NCI-H1092 (cell line): ENCODE measurements around the gene PDE4DIP.
"Not testable (repeated sequence)": the region's sequence is repeated elsewhere in the genome, so short reads cannot be mapped to it uniquely, and the experiment has no call there.

Experiments used
- DNase-seq: peaks from one replicate; lab custom pipeline; 2025; lab: John Stamatoyannopoulos, UW

PDE4DIP gene

DNA sequence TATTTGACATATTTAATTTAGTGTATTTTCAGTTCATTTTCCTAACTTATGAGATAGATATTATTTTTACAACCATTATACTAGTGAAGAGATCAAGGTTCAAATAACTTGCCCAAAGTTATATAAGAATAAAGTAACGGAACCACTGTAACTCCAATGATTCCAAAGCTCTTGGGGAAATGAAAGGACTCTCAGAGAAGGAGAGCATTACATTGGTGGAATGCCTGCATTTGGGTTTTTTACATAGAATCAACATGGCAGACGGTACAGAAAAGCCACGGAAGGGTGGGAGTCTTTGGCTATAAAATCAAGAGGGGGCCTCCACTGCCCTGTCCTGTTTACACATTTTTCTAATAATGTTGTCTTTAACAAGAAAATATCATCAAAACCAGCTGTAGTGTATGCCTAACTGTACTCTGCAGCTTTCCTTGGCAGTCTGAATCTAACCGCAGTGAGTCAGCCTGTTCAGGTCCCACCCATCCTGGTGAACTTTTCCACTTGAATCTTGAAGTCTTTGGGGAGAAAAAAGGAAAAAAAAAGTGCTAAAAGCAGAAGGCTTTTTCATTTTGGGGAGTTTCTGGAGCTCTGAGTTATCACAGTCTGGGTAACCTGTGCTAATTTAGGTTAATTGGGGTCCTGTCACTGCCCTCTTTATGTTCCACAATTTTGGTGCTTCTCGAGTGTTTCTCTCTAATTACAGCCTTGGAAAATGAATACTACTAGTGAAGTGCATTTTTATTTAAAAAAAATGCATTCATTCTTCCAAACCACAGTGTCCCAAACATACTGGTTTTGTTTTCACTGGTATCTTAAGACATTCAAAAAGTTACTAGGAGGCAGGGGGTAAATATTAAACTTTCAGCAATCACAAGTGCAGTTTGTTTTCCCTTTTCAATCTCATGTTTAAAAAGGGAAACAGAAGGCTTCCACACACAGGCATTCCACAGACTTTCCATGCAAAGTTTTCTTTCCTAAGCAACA lies 30.5 kb downstream of the PDE4DIP start:
- not testable (repeated sequence) for DNase-seq

DNA sequence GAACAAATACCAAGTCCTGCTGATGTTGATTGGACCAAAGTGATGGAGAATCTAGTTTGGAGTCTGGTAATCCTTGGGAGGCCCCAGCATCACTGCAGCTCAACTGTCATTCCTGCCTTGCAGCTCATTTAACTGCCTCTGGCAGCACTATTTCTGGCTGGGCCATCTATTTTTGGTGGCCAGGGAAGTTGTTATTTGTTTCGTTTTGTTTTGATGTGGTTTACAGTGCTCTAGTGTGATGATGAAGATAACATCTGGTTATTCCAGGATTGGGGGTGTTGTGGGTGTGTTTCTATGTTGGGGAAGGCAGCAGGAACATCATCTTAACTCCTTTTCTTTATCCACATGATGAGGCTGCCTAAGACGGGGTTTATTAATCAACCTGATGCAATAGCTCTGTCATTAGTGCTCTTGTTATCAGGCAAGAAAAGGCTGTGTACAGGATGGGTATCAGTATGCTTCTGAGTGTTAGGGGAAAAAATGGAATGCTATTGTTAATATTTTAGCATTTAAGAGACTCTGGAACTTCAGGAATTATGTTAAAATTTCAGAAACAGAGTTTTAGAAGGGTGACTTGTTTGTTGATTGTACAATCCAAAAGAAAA lies 35.7 kb downstream of the PDE4DIP start:
- DNase-seq: not testable (repeated sequence)

DNA sequence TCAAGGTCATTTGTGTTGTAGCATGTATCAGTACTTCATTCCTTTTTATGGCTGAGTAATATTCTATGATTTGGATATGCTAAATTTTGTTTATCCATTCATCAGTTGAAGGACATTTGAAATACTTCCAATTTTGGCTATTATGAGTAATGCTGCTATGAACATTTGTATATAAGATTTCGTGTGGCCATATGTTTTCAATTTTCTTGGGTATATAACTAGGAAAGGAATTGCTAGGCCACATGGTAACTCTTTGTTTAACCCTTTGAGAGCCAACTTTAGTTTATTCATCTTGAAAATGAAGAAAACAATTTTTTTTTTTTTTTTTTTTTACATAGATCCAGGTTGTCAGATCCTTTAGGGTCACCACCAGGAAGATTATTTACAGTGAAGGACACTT lies 37.0 kb downstream of the PDE4DIP start:
- not testable (repeated sequence) for DNase-seq

DNA sequence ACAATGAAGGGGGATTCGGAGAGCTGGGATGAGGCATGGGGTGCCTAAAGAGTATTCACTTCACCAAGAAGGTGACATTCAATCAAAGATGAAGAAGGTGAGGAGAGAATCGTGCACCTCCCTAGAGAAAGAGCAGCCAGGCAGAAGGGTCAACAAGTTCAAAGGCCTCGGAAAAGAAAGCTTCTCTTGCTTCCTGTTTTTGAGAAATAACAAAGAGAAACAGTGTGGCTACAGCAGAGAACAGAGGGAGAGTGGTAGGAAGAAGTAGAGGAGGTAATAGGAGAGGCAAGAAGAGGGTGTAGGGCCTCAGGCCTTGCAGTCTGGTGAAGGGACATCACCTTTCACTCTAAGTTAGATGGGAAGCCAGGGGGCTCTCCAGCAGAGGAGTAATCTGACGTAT lies 41.0 kb downstream of the PDE4DIP start:
- DNase-seq: not testable (repeated sequence)

DNA sequence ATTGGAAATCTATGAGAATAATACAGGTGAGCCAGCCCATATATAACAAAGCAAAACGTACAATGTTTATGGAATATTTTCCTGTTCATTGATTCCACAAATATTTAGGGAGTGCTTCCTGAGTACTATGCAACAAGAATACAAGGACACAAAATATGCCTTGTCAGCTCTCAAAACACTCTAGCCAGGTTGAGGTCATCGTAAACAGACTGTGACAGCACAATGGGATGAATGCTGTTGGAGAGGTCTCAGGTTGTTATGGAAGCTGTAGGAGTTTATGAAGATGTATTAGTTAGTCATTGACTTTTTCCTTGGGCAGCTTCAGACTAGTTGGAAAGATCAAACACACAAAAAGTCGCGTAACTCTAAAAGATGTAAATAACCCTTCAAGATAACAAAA lies 42.1 kb downstream of the PDE4DIP start:
- not testable (repeated sequence) for DNase-seq

DNA sequence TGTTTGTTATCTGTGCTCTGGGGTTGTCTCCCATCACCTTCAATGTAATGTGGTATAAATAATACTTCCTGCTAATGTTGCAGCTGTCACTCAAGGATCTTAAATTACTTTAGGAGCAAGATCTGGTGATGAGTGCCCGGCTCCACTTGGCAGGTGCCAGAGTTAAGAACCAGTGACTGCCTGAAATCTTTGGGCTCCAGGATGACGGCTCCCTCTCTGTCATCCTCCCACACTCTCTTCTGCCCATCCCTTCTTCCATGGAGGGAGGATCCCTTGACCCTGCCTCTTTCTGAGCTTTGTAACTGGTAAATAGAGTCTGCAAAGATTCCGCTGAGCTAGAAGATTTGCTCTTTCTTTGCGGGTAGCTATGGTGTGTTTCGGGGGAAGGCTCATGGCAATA lies 44.4 kb downstream of the PDE4DIP start:
- DNase-seq: not testable (repeated sequence)

DNA sequence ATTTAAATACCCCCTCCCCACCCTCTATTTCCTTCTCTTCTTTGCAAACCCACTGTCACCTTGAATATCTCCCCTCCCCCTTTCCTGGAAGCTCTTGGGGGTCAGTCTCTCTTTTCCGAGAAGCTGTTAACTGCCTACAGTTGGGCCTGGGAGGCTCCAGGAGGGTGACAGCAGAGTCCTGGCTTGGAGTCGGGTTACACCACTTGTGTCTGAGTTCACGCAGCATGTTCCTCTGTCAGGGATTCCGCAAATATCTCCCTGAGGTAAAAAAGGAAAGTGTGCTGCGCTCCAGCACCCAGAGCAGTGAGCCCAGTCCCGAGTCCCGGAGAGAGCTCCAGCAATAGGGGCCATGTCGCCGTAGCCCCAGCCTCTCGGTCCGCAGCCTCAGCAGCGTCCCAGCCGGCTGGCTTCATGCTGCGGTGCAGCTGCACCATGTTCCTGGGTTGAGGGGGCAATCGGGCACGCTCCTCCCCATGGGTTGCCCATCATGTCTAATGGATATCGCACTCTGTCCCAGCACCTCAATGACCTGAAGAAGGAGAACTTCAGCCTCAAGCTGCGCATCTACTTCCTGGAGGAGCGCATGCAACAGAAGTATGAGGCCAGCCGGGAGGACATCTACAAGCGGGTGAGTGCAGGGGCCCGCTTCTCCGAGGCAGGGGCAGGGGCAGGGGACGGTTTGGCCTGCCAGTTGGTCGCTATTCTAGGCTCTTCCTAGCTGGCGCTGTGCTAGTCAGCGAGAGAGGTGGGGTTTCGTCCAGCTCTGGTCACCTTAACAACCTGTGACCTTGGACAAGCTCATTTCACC lies 45.2 kb downstream of the PDE4DIP start:
- not testable (repeated sequence) for DNase-seq

DNA sequence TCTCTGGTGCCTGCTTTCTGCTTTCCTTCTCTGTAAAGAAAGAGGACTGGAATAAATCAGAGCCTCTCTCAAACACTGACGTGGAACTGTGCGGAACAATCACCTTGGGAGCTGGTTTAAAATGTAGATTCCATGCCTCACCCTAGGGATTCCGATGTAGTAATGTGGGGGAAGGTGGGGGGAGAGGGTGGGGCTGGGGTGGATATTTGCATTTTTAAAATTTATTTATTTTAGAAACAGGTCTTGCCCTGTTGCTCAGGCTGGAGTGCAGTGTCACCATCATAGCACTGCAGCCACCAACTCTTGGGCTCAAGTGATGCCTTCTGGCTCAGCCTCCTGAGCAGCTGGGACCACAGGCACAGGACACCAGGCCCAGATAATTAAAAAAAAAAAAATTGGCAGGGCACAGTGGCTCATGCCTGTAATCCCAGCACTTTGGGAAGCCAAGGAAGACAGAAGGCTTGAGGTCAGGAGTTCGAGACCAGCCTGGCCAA lies 45.9 kb downstream of the PDE4DIP start:
- not testable (repeated sequence) for DNase-seq

DNA sequence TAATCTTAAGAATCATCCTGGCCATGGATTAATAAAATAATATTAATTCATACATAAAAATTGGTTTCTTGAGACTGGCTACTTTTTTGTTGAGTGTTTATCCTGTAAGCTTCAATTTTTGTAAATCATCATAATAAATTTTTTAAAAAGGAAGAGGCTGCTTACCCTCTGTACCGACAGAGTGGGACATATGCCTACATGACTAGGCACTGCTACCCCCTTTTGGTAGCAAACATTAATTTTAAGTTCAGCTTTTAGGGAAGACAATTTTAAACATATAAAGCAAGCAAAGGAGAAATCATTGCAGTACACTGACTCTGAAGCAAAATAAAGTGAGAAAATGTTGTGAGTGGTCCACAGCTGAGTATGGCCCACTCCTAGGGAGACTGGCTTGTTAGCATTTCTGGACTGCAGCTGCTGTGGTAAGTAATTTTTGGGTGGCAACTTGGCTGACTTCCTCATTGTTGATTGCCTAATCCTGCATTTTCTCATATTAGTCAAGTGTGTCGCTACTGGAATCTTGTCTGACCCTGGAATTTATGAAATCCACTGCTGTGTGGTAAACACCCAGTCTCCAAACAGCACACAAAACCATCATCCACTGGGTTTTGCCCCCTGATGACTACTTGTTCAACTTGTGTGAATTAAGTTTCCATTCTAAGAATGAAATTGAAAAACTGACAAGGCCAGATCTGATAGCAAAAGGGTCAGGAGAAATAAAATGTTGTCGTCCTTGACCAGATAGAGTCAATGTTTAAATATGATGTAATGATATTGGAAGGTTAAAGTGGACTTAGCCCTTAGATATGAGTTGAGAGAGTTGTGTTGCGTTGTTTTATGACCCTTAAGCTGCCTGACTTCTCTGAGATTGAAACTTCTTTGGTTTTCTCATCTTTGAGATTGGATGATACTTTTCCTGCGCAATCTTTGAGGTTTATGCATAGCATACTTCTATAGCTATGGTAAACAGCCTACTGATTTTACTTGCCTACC lies 50.4 kb downstream of the PDE4DIP start:
- DNase-seq: not testable (repeated sequence)

DNA sequence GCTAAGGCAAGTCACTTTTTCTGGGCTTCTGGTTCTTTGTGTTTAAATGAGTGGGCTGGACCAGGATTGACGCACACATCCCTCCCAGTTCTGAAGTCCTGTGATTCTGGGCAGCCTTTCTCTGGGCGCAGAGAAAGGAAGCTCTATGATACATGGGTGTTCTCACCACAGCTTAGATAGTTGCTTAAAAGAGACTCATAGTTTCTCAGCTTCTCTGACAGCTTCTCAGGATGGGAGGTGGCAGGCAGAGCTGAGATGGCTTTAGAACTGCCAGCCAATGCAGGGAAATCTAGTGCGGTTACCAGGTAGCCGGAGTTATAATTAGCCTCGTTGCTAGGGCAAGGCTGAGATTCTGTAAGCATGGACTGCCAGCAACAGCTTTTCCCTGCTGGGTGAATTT lies 55.8 kb downstream of the PDE4DIP start:
- not testable (repeated sequence) for DNase-seq

DNA sequence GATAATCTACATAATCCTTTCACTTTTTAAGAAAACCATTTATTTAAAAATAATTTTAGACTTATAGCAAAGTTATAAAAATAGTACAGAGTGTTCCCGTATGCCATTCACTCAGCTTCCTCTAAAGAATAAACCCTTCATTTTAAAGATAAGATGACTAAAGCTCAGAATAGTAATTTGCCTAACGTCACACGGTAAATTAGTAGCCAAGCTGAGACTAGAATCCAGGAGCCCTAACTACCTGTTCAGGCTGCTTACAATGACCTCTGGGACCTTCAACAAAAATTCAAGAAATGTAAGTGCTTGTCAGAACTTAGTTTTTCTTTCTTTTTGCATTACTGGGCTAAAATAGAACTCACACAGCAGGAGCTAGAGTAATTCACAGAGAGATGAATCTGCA lies 56.5 kb downstream of the PDE4DIP start:
- DNase-seq: not testable (repeated sequence)

DNA sequence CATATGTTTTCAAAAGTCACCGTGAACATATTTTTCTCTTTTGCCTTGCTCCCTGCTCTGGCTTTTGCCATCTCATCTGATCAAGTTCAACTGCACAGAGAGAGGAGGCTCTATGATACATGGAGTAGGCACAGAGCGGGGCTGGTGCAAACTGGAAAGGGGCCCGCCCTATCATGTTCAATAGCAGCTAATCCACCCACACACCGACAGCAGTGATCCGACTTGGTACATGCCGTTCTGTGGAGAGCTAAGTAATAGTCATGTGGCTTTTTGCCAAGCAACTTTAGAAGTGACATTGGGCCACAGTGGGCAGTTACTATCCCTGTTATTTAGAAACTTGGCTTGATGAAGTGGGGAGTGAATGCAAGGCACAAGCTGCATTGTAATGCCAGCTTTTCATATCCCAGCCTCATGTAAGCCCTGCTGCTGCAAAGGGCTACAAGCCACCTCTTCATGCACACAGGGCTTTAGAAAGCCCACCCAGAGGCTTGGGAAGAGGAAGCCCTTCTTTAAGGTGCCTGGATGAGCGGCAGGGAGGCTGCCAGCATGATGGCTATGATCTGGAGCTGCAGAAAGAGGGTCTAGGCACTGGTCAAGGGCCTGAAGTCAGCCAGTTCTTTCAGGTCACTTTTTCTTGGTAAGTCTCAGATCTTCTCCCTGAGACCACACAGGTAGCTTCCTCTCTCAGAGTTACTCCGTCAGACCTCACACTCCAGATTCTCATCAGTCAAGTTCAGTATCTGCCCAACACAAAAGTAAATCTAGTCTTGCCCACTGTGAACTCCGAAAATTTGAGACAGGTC lies 57.1 kb downstream of the PDE4DIP start:
- DNase-seq: not testable (repeated sequence)

DNA sequence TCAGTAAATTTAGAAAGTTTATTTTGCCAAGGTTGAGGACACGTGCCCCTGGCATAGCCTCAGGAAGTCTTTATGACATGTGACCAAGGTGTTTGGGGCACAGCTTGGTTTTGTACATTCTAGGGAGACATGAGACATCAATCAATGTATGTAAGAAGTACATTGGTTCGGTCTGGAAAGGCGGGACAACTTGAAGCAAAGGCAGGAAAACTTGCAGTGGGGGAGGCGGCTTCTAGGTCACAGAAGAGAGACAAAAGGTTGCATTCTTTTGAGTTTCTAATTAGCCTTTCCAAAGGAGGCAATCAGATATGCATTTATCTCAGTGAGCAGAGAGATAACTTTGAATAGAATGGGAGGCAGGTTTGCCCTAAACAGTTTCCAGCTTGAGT lies 57.7 kb downstream of the PDE4DIP start:
- DNase-seq: not testable (repeated sequence)

DNA sequence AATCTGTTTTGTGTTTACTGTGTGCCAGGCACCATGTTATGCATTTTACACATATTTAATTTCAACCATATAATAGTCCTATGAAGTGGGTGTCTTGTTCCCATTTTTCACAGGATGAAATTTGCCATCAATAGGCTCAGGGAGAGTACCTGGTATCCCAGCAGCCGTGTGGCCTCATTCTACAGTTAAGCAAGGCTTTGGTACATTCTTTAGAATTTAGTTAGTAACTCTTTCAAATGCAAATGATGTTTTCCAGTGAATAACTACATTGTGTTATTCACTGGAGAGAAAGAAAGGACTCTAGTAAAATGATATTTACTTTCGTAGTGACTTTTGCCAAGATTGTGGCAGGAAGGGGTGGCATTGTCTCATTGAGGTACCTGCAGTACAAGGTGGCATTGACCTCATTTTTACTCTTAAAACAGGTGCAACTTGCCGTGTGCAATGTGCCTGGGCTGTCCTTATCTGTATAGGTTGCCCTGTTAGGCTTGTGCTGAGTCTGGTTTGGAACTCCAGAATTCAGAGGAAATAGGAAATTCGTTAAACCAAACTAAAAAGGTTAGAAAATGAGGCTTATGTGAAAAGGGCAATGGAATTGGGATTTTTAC lies 65.1 kb downstream of the PDE4DIP start:
- DNase-seq: not testable (repeated sequence)

DNA sequence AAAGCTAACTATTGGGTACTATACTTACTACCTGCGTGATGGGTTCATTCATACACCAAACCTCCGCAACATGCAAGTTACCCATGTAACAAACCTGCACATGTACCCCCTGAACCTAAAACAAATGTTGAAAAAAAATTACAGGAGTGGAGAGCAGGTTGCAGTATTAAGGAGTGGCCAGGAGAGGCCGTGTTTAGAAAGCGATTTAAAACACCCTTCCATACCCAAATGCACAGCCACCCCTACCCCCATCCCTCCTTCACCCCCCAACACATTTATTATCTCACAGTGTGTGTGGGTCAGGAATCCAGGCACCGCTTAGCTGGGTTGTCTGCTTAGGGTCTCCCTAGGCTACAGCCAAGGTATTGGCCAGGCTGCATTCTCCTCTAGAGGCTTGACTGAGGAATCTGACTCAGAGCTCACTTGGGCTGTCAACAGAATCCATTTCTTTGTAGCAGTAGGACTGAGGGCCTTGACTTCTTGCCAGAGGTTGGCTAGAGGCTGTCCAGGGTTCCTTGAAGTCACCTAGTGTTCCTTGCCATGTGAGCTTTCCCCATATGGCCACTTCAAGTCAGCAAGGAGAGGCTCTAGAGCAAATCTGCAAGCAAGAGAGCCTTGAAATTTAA lies 67.2 kb downstream of the PDE4DIP start:
- not testable (repeated sequence) for DNase-seq

DNA sequence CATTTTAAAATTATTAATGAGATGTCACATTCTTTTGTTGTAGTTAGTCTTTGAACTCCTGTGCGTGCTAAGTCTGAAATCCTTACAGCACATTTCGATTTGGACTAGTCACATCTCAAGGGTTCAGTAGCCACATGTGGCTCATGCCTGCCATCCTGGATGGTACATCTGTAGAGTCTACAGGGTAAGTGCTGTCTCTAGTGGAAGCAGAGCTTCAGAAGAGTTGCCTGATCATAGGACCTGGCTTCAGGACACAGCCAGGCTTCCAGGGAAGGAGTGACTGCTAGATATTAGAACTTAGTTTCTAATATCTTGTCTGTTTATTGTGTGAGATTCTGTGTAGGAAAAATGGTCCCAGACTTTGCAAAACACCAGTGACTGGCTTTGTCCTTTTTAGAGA lies 72.0 kb downstream of the PDE4DIP start:
- DNase-seq: not testable (repeated sequence)

DNA sequence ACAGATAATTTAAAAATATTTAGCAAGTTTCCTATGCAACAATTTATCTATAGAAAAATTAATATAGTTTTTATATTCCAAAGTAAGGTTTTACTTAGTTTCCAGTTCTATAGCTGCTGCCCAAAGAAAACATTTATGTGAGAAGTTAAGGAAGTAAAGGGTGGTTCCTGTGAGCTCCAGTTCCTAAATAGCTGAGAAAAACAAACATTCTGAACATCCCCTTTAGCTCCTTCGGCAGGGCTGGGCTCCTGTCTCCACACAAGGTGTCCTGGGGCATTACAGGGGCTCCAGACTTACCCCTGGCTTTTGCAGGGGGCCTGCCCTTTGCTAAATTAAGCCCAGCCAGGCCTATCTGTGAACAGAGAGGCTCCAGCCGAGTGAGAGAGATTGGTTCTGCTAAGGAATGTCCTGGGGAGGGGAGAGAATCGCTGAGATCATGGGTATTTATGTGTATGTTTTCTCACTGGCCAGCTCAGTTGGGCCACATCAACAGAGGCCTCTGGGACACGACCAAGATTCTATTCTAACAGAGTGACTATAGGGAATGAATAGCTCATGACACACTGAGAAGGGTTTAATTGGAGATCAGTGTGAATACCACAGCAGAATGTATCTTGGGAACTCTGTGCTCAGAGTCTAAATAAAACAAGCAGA lies 72.6 kb downstream of the PDE4DIP start:
- not testable (repeated sequence) for DNase-seq

DNA sequence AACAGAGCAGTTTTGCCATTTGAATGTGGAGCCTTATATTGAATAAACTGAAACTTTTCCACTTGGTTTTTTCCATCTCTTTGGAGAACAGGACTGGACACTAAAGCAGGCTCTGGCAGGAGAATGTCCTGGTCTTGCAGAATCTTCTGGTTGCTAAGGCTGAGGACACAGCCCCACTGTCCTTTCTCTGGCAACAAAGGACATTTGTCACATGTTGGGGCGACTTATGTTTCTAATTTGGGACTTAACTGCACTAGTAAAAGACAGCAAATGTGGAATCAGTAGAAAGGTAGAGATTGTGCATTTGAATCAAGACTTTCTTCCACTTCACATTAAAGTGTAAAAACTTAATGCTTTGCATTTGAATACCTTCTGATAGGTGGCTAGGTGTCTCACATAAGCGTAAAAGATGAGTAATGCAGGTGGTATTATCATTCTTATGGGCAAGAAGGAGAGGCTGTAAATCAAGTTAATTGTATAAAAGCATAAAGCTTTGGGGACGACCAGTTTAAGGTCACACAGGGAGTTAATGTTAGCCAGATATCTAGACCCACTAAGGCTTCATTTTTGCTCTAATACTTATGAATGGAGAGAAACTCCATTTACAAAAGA lies 74.7 kb downstream of the PDE4DIP start:
- not testable (repeated sequence) for DNase-seq
